Liver (tissue), 9 donors: ENCODE data around the gene BRD3. TPM values are rescaled to one million over a fixed set of nuclear protein-coding genes. Genes with fewer than 3 reads are reported as not detected.
A peak's percentile ranks its signal among the peaks of the same experiment; 100 is the strongest.

Experiments
- DNase-seq: peaks from one replicate; pipeline ENCODE4 v3.0.0-alpha.2; 2017; ENCODE audit warnings: low spot score
- H3K27ac ChIP-seq, 2 donors: one replicate each; pipeline ENCODE4 v1.7.0; 2013; ENCODE audit warnings: inconsistent platforms in 2 of 2, low read length in 2 of 2, control low read depth in 1 of 2, low read depth in 1 of 2, mild to moderate bottlenecking in 1 of 2
- H3K27me3 ChIP-seq, 4 donors: one replicate each; pipeline versions ENCODE4 v1.6.1 to v1.7.0; 2013; ENCODE audit warnings: low read length in 3 of 4, inconsistent platforms in 1 of 4, mild to moderate bottlenecking in 1 of 4, moderate library complexity in 1 of 4; ENCODE audit not compliant: control insufficient read depth in 4 of 4, insufficient read depth in 4 of 4
- H3K36me3 ChIP-seq, 4 donors: one replicate each; pipeline versions ENCODE4 v1.6.1 to v1.7.0; 2013; ENCODE audit warnings: low read length in 3 of 4, mild to moderate bottlenecking in 3 of 4, low read depth in 1 of 4, moderate library complexity in 1 of 4; ENCODE audit not compliant: control insufficient read depth in 4 of 4, insufficient read depth in 3 of 4
- H3K4me1 ChIP-seq, 4 donors: one replicate each; pipeline versions ENCODE4 v1.6.1 to v1.7.0; 2013; ENCODE audit warnings: low read length in 3 of 4, mild to moderate bottlenecking in 3 of 4, moderate library complexity in 1 of 4; ENCODE audit not compliant: control insufficient read depth in 4 of 4, insufficient read depth in 4 of 4
- H3K4me3 ChIP-seq, 3 donors: one replicate each; pipeline versions ENCODE4 v1.6.1 to v1.7.0; 2013; ENCODE audit warnings: low read length in 3 of 3, control low read depth in 1 of 3, low read depth in 1 of 3, mild to moderate bottlenecking in 1 of 3
- H3K9ac ChIP-seq, 2 donors: one replicate each; pipeline ENCODE4 v1.7.0; 2013; ENCODE audit warnings: low read length in 2 of 2, mild to moderate bottlenecking in 2 of 2, moderate library complexity in 2 of 2, control low read depth in 1 of 2, low read depth in 1 of 2
- H3K9me3 ChIP-seq, 4 donors: one replicate each; pipeline versions ENCODE4 v1.6.1 to v1.7.0; 2013; ENCODE audit warnings: low read length in 3 of 4; ENCODE audit not compliant: control insufficient read depth in 4 of 4
- CTCF ChIP-seq: fragments of 150-350 bp; IDR thresholded peaks from 2 replicates; pipeline ENCODE4 v1.5.1; 2017; ENCODE audit warnings: improper control_type of control experiment, low read depth, low read length; ENCODE audit not compliant: missing input control
- EGR1 ChIP-seq, 2 donors: IDR thresholded peaks; 2 replicates each; pipeline ENCODE4 v1.6.1; 2016 to 2018; ENCODE audit warnings: antibody characterized with exemption in 2 of 2, low read depth in 2 of 2
- FOXA1 ChIP-seq: IDR thresholded peaks from 2 replicates; pipeline ENCODE4 v1.6.1; 2016; ENCODE audit warnings: antibody characterized with exemption
- FOXA2 ChIP-seq: IDR thresholded peaks from 2 replicates; pipeline ENCODE4 v1.6.1; 2016; ENCODE audit warnings: antibody characterized with exemption
- GABPA ChIP-seq, 2 donors: IDR thresholded peaks in 1 of 2; conservative IDR thresholded peaks in 1 of 2; 2 replicates each; pipeline ENCODE4 v1.6.1; 2016; ENCODE audit warnings: antibody characterized with exemption in 2 of 2, mild to moderate bottlenecking in 1 of 2, moderate library complexity in 1 of 2
- HNF4A ChIP-seq, 2 donors: conservative IDR thresholded peaks; 2 replicates each; pipeline ENCODE4 v1.6.1; 2016; ENCODE audit warnings: antibody characterized with exemption in 2 of 2, mild to moderate bottlenecking in 2 of 2
- HNF4G ChIP-seq: IDR thresholded peaks from 2 replicates; pipeline ENCODE4 v1.6.1; 2016; ENCODE audit warnings: antibody characterized with exemption
- JUND ChIP-seq, 2 donors: IDR thresholded peaks; 2 replicates each; pipeline ENCODE4 v1.6.1; 2016; ENCODE audit warnings: antibody characterized with exemption in 2 of 2
- MAX ChIP-seq: IDR thresholded peaks from 2 replicates; pipeline ENCODE4 v1.6.1; 2016; ENCODE audit warnings: antibody characterized with exemption
- NR2F2 ChIP-seq: IDR thresholded peaks from 2 replicates; pipeline ENCODE4 v1.6.1; 2016; ENCODE audit warnings: antibody characterized with exemption
- RAD21 ChIP-seq, 2 donors: IDR thresholded peaks; 2 replicates each; pipeline ENCODE4 v1.6.1; 2016; ENCODE audit warnings: antibody characterized with exemption in 2 of 2, mild to moderate bottlenecking in 2 of 2
- REST ChIP-seq: IDR thresholded peaks from 2 replicates; pipeline ENCODE4 v1.6.1; 2016; ENCODE audit warnings: antibody characterized with exemption, mild to moderate bottlenecking
- RXRA ChIP-seq, 2 donors: IDR thresholded peaks; 2 replicates each; pipeline ENCODE4 v1.6.1; 2017 to 2018; ENCODE audit warnings: antibody characterized with exemption in 2 of 2, mild to moderate bottlenecking in 1 of 2
- SP1 ChIP-seq: IDR thresholded peaks from 2 replicates; pipeline ENCODE4 v1.6.1; 2018; ENCODE audit warnings: antibody characterized with exemption, mild to moderate bottlenecking
- TAF1 ChIP-seq: conservative IDR thresholded peaks from 2 replicates; pipeline ENCODE4 v1.6.1; 2016; ENCODE audit warnings: antibody characterized with exemption, mild to moderate bottlenecking
- ZBTB33 ChIP-seq: IDR thresholded peaks from 2 replicates; pipeline ENCODE4 v1.6.1; 2016; ENCODE audit warnings: antibody characterized with exemption
- WGBS: extraction: QIAGEN DNeasy Blood & Tissue Kit; methylation state at CpG from one replicate; pipeline ENCODE4 v1.1.7; 2013; 5-methylcytosine and 5-hydroxymethylcytosine counted together
- polyA plus RNA-seq, 2 donors: library from polyadenylated mRNA; stranded (reverse) in 1 of 2; unstranded in 1 of 2; fragments of 200-250 nt in 1 of 2; fragments of >200 nt in 1 of 2; fragmentation: Nextera tagmentation in 1 of 2; extraction: Ambion mirVana in 1 of 2; gene quantifications; one replicate each; pipeline versions ENCODE4 v1.2.1 to v1.2.3, GENCODE V29; 2013 to 2015
- total RNA-seq, 2 donors: library from RNA; depleted of rRNA; stranded (reverse); fragments of >200 nt; gene quantifications; one replicate each; pipeline ENCODE4 v1.2.3, GENCODE V29; 2014
- donor health status: healthy.
- donor health status: healthy.
- donor health status: healthy.
- donor health status: healthy.
- donor health status: healthy.

The BRD3 gene
- 10 to 100 TPM; 10.5 to 17.7 TPM for total RNA-seq
- polyA plus RNA-seq = 10 to 100 TPM in 1 of 2 donors, 1 to 10 TPM in 1; 7.2 to 14.9 TPM

GRCh38 chr9:134067904-134068743, at the start of gene BRD3:
Gene BRD3, minus strand, starts transcription at chr9:134068026. Its CDS starts 14,549 bp downstream, at chr9:134053477.
- no peaks in the 10 kb centered on the region for H3K9me3 ChIP-seq
- peaks cover 0 to 30% (median 16%) of the 10 kb centered on the region in 4 donors for H3K4me1 ChIP-seq
- H3K36me3 ChIP-seq = no peaks in the 10 kb centered on the region
- under 1% methylated on average over 131 of the region's 131 CpGs for WGBS
- DNase-seq = peak; percentile 86
- H3K4me3 ChIP-seq = peak within 1 kb of the TSS; percentile 77 to 92 (median 83)
- H3K27me3 ChIP-seq = no peaks in the 10 kb centered on the region
- H3K9ac ChIP-seq = peak within 1 kb of the TSS; percentile 87 to 89
- peak within 1 kb of the TSS; percentile 79 to 96 for H3K27ac ChIP-seq
- TF ChIP-seq NR2F2 = no peak
- TF ChIP-seq HNF4G = no peak

GRCh38 chr9:134112561-134112960, 44.7 kb upstream of the BRD3 start:
- Histone ChIP-seq H3K9me3 (no peaks in the 10 kb centered on the region), H3K9ac (no peak overlapping the region), H3K4me1 (no peaks in the 10 kb centered on the region), H3K27ac (no peak overlapping the region), H3K4me3 (no peak overlapping the region), H3K36me3 (no peaks in the 10 kb centered on the region), H3K27me3 (no peaks in the 10 kb centered on the region)
- WGBS = 82% methylated on average over 6 of the region's 6 CpGs
- TF ChIP-seq HNF4G = no peak
- TF ChIP-seq FOXA1 = no peak
- no peak for TF ChIP-seq ZBTB33
- TF ChIP-seq GABPA (IDR thresholded peaks at IDR 0.05 in 1 of 2, conservative IDR thresholded peaks at IDR 0.05 in 1 of 2) = no peak
- TF ChIP-seq FOXA2 = no peak
- TF ChIP-seq HNF4A (conservative IDR thresholded peaks at IDR 0.05) = no peak
- no peak for TF ChIP-seq SP1
- TF ChIP-seq NR2F2 = no peak
- no peak for TF ChIP-seq RXRA (IDR thresholded peaks at IDR 0.05)
- TF ChIP-seq JUND (IDR thresholded peaks at IDR 0.05) = no peak
- TF ChIP-seq EGR1 (IDR thresholded peaks at IDR 0.05; ENCODE audit: low read depth in 2 of 2) = no peak
- no peak for TF ChIP-seq MAX
- TF ChIP-seq TAF1 = no peak
- TF ChIP-seq RAD21 (IDR thresholded peaks at IDR 0.05) = no peak
- TF ChIP-seq CTCF = no peak
- no peak for TF ChIP-seq REST
- DNase-seq = no peak
